Upper lobe of left lung (tissue), 4 donors: ENCODE measurements around the gene SH2D4B.

Source experiments
- CTCF ChIP-seq, 6 experiments: fragments of 450-650 bp in 4 of 6; fragments of 200-600 bp in 2 of 6; sonication (generic) in 2 of 6; IDR thresholded peaks; one replicate each; pipeline ENCODE4 v1.5.1; 2016 to 2019; ENCODE audit warnings: antibody characterized with exemption in 6 of 6
- POLR2A ChIP-seq, 4 donors: fragments of 450-650 bp; IDR thresholded peaks; one replicate each; pipeline ENCODE4 v1.5.1; 2016 to 2017; ENCODE audit warnings: antibody characterized with exemption in 4 of 4, mild to moderate bottlenecking in 2 of 4

DNA sequence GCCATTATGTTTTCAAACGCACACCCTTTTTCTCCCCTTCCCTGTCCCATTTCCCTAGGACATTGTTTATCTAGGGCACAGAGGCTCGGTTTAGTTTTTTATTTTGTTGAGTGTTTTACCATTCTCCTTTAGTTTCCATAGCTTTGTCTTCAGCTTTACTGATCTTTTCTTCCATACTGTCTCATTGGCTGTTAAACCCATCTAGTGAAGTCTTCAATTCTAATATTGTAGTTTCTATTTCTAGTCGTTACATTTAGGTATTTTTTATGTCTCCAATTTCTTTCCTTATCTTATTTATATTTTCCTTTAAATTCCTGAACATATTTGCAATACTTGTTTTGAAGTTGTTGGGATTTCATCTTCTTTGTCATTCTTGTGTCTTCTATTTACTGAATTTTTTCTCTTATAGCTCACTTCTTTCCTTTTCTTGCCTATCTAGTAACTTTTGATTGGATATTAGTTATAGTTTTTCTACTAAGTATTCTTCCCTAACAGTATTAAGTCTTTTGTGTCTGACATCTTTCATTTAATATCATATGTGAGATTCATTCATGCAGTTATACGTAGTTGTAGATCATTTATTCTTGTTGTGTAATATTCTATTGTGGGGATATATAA is 41.0 kb upstream of the SH2D4B start:
- TF ChIP-seq CTCF (IDR thresholded peaks at IDR 0.05): no peak
- no peak for TF ChIP-seq POLR2A (IDR thresholded peaks at IDR 0.05)
